GM12878 (cell line): ENCODE measurements around the gene P2RY10. TPM values are rescaled to one million over a fixed set of nuclear protein-coding genes. Genes with fewer than 3 reads are reported as not detected.

Experiments
- ASH2L ChIP-seq: fragments of 300-600, 200-600 bp; sonication (generic); IDR thresholded peaks from 2 replicates; pipeline ENCODE4 v1.6.1; 2017; ENCODE audit warnings: low read depth, mild to moderate bottlenecking, borderline replicate concordance
- BCL3 ChIP-seq: IDR thresholded peaks from 2 replicates; pipeline ENCODE4 v1.6.1; 2011; ENCODE audit warnings: borderline replicate concordance, low read depth, mild to moderate bottlenecking, moderate library complexity, low read length; ENCODE audit not compliant: insufficient read depth, poor library complexity, severe bottlenecking
- FOXM1 ChIP-seq: IDR thresholded peaks from 2 replicates; pipeline ENCODE4 v1.6.1; 2012; ENCODE audit warnings: low read depth, mild to moderate bottlenecking, inconsistent platforms, low read length, moderate library complexity
- GATAD2B ChIP-seq: fragments of 450-650 bp; conservative IDR thresholded peaks from 2 replicates; pipeline ENCODE4 v1.6.1; 2017; ENCODE audit warnings: low read depth, mild to moderate bottlenecking, moderate library complexity
- HCFC1 ChIP-seq: fragments of 150-350 bp; IDR thresholded peaks from 2 replicates; pipeline ENCODE4 v1.6.1; 2014; ENCODE audit warnings: low read length
- KDM1A ChIP-seq: fragments of 200-600 bp; sonication (generic); IDR thresholded peaks from 2 replicates; pipeline ENCODE4 v1.6.1; 2016; ENCODE audit warnings: borderline replicate concordance
- KLF5 ChIP-seq: fragments of 450-650 bp; IDR thresholded peaks from 2 replicates; pipeline ENCODE4 v1.6.1; 2014; ENCODE audit warnings: mild to moderate bottlenecking; ENCODE audit not compliant: partially characterized antibody
- MEF2A ChIP-seq: IDR thresholded peaks from 2 replicates; pipeline ENCODE4 v1.6.1; 2011; ENCODE audit warnings: low read depth, mild to moderate bottlenecking, low read length, moderate library complexity; ENCODE audit not compliant: insufficient read depth
- MXI1 ChIP-seq: fragments of 150-350 bp; IDR thresholded peaks from 2 replicates; pipeline ENCODE4 v1.6.1; 2011; ENCODE audit warnings: low read depth, mild to moderate bottlenecking, inconsistent platforms, low read length, improper control_type of control experiment
- MYB ChIP-seq: fragments of 150-350 bp; IDR thresholded peaks from 2 replicates; pipeline ENCODE4 v1.6.1; 2014; ENCODE audit warnings: mild to moderate bottlenecking, low read depth, low read length, borderline replicate concordance
- NR2C1 ChIP-seq: fragments of 450-650 bp; IDR thresholded peaks from 2 replicates; pipeline ENCODE4 v1.6.1; 2017; ENCODE audit warnings: antibody characterized with exemption, mild to moderate bottlenecking, moderate library complexity
- NRF1 ChIP-seq: conservative IDR thresholded peaks from 2 replicates; pipeline ENCODE4 v1.6.1; 2011; ENCODE audit warnings: mild to moderate bottlenecking, low read depth, low read length, improper control_type of control experiment
- PBX3 ChIP-seq: IDR thresholded peaks from 2 replicates; pipeline ENCODE4 v1.6.1; 2011; ENCODE audit warnings: mild to moderate bottlenecking, low read depth, low read length, moderate library complexity; ENCODE audit not compliant: insufficient replicate concordance
- RB1 ChIP-seq: fragments of 450-650 bp; formaldehyde crosslinking; IDR thresholded peaks from 2 replicates; pipeline ENCODE4 v1.6.1; 2017; ENCODE audit warnings: mild to moderate bottlenecking, borderline replicate concordance
- RFX5 ChIP-seq: IDR thresholded peaks from 2 replicates; pipeline ENCODE4 v1.6.1; 2011; ENCODE audit warnings: low read depth, low read length, improper control_type of control experiment
- USF2 ChIP-seq: IDR thresholded peaks from 2 replicates; pipeline ENCODE4 v1.6.1; 2011; ENCODE audit warnings: low read depth, low read length, improper control_type of control experiment, borderline replicate concordance
- ZNF207 ChIP-seq: fragments of 450-650 bp; IDR thresholded peaks from 2 replicates; pipeline ENCODE4 v1.6.1; 2014; ENCODE audit warnings: antibody characterized with exemption, mild to moderate bottlenecking, borderline replicate concordance
- ZNF217 ChIP-seq: fragments of 450-650 bp; IDR thresholded peaks from 2 replicates; pipeline ENCODE4 v1.6.1; 2017; ENCODE audit warnings: antibody characterized with exemption, mild to moderate bottlenecking
- ZNF24 ChIP-seq: fragments of 450-650 bp; IDR thresholded peaks from 2 replicates; pipeline ENCODE4 v1.6.1; 2017; ENCODE audit warnings: antibody characterized with exemption, mild to moderate bottlenecking
- ZNF622 ChIP-seq: fragments of 450-650 bp; IDR thresholded peaks from 2 replicates; pipeline ENCODE4 v1.6.1; 2017; ENCODE audit warnings: mild to moderate bottlenecking, inconsistent platforms
- polyA plus RNA-seq, 11 experiments: library from polyadenylated mRNA; depleted of rRNA in 4 of 11; unstranded in 6 of 11; stranded (reverse) in 5 of 11; fragments of >200 nt; fragmentation: Nextera tagmentation in 4 of 11; fragmentation: Illumina TruSeq in 1 of 11; extraction: Ambion mirVana in 4 of 11; extraction: Trizol in 1 of 11; gene quantifications; 1 replicate in 1 of 11; 2 replicates in 10 of 11; pipeline versions ENCODE4 v1.2.1 to v1.2.3, GENCODE V29; 2011 to 2016; ENCODE audit warnings: inconsistent platforms in 2 of 11, missing spikeins in 2 of 11, low read depth in 1 of 11
- total RNA-seq, 4 experiments: library from RNA; depleted of rRNA in 3 of 4; stranded (reverse); fragments of >200 nt in 3 of 4; fragmentation: Illumina TruSeq in 1 of 4; extraction: Trizol in 1 of 4; gene quantifications; 2 replicates each; pipeline versions ENCODE4 v1.2.1 to v1.2.3, GENCODE V29; 2013 to 2021
- TF ChIP-seq, protein P1 (sequence below): IDR thresholded peaks from 2 replicates; pipeline ENCODE4 v1.6.1; 2011; ENCODE audit warnings: low read depth, mild to moderate bottlenecking, low read length, moderate library complexity, borderline replicate concordance; ENCODE audit errors: extremely low read depth
- TF ChIP-seq, protein P2 (sequence below): fragments of 450-650 bp; IDR thresholded peaks from 2 replicates; pipeline ENCODE4 v1.6.1; 2016; ENCODE audit warnings: mild to moderate bottlenecking
- TF ChIP-seq, protein P3 (sequence below): fragments of 450-650 bp; IDR thresholded peaks from 2 replicates; pipeline ENCODE4 v1.6.1; 2017; ENCODE audit warnings: borderline replicate concordance

The P2RY10 gene
- total and polyA plus RNA-seq, 10 of the 15 experiments (the other 5 are each of a cell fraction or from before 2014, with no cell fraction given) = 43.8 to 288 (median 72.1) TPM

GRCh38 chrX:78923198-78924015, 21.8 kb upstream of the P2RY10 start (continued):
- TF ChIP-seq, protein P1, sequence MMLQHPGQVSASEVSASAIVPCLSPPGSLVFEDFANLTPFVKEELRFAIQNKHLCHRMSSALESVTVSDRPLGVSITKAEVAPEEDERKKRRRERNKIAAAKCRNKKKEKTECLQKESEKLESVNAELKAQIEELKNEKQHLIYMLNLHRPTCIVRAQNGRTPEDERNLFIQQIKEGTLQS = no peak
- TF ChIP-seq, protein P2, sequence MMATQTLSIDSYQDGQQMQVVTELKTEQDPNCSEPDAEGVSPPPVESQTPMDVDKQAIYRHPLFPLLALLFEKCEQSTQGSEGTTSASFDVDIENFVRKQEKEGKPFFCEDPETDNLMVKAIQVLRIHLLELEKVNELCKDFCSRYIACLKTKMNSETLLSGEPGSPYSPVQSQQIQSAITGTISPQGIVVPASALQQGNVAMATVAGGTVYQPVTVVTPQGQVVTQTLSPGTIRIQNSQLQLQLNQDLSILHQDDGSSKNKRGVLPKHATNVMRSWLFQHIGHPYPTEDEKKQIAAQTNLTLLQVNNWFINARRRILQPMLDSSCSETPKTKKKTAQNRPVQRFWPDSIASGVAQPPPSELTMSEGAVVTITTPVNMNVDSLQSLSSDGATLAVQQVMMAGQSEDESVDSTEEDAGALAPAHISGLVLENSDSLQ = no peak; the same call in 1 of the 2 replicates
- TF ChIP-seq BCL3 (peak; percentile 18), USF2 (no peak; the same call in 1 of the 2 replicates), KDM1A (no peak), ASH2L (no peak), ZNF622 (no peak), MXI1 (0 out of 2 replicates have a peak, but pooled peaks have one; percentile 50), ZNF217 (no peak), HCFC1 (no peak), PBX3 (no peak), GATAD2B (peak; percentile 57; the same call in 1 of the 2 replicates), RB1 (no peak), RFX5 (no peak), ZNF24 (no peak), NRF1 (no peak), NR2C1 (no peak), ZNF207 (no peak), FOXM1 (peak; percentile 87; the same call in 1 of the 2 replicates), MEF2A (peak; percentile 74), KLF5 (no peak), MYB (no peak; the same call in 1 of the 2 replicates)
- TF ChIP-seq, protein P3, sequence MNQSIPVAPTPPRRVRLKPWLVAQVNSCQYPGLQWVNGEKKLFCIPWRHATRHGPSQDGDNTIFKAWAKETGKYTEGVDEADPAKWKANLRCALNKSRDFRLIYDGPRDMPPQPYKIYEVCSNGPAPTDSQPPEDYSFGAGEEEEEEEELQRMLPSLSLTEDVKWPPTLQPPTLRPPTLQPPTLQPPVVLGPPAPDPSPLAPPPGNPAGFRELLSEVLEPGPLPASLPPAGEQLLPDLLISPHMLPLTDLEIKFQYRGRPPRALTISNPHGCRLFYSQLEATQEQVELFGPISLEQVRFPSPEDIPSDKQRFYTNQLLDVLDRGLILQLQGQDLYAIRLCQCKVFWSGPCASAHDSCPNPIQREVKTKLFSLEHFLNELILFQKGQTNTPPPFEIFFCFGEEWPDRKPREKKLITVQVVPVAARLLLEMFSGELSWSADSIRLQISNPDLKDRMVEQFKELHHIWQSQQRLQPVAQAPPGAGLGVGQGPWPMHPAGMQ = no peak
